ENCODE results near the gene FNDC3A.

DNA sequence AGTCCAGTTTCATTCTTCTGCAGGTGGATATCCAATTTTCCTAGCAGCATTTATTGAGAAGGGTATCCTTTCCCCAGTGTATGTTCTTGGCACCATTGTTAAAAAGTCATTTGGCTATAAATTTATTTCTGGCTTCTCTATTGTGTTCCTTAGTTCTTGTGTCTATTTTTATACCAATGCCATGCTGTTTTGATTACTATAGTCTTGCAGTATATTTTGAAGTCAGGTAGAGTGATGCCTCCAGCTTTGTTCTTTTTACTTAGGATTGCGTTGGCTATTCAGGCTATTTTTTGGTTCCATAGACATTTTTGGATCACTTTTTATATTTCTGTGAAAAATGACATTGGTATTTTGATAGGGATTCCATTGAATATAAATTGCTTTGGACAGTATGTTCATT lies 172.7 kb downstream of the FNDC3A start:
- TF ChIP-seq, protein P1, sequence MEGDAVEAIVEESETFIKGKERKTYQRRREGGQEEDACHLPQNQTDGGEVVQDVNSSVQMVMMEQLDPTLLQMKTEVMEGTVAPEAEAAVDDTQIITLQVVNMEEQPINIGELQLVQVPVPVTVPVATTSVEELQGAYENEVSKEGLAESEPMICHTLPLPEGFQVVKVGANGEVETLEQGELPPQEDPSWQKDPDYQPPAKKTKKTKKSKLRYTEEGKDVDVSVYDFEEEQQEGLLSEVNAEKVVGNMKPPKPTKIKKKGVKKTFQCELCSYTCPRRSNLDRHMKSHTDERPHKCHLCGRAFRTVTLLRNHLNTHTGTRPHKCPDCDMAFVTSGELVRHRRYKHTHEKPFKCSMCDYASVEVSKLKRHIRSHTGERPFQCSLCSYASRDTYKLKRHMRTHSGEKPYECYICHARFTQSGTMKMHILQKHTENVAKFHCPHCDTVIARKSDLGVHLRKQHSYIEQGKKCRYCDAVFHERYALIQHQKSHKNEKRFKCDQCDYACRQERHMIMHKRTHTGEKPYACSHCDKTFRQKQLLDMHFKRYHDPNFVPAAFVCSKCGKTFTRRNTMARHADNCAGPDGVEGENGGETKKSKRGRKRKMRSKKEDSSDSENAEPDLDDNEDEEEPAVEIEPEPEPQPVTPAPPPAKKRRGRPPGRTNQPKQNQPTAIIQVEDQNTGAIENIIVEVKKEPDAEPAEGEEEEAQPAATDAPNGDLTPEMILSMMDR (conservative IDR thresholded peaks at IDR 0.05; ENCODE audit: low read depth, low read length), result no peak
- TF ChIP-seq EZH2phosphoT487 (IDR thresholded peaks at IDR 0.05; ENCODE audit: borderline replicate concordance, low read length), result no peak
